GM18868 (cell line): ENCODE results near the gene LORICRIN.

Source experiments
- ATAC-seq: cut with Tn5 transposase; IDR thresholded peaks from one replicate; pipeline ENCODE4 v1.9.1; 2021; ENCODE audit warnings: mild to moderate bottlenecking, moderate library complexity; ENCODE audit not compliant: unreplicated experiment

Gene LORICRIN

DNA sequence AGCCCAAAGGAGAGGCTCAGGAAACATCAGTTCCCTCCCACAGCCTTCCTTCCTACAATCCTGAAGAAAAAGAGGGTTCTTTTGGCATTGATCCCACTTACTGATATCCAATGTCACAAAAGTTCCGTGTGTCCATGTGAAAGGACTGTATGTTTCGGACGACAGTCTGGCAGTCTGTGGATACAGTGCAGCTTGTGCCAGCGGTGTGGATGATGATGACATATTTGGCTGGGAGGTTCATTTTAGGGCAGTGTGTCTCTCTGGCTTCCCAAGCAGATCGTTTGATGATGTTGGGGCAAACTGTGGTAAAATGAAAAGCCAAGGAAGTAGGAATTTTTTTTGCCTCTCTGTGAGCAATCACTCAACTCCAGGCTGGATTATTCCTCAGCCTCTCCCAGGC is 42.8 kb downstream of the LORICRIN start:
- ATAC-seq = no peak

DNA sequence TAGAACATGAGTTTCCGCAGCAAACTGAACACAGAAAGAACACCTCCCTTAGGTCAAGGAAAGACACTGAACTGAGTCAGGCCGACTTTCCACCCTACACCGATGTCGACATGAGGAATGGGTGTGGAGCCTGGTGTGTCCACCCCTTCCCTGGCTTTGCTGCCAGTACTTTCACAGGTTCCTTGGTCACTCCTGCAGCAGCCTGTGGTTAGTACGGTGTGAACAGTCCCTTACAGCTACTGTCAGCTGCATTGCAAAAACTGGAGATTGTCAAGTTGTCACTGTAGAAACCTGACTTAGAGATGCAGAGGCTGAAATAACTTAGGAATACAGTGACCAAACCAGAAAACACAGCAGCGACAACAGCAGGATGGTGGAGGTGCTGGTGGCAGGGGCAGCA is 46.2 kb downstream of the LORICRIN start:
- no peak for ATAC-seq

DNA sequence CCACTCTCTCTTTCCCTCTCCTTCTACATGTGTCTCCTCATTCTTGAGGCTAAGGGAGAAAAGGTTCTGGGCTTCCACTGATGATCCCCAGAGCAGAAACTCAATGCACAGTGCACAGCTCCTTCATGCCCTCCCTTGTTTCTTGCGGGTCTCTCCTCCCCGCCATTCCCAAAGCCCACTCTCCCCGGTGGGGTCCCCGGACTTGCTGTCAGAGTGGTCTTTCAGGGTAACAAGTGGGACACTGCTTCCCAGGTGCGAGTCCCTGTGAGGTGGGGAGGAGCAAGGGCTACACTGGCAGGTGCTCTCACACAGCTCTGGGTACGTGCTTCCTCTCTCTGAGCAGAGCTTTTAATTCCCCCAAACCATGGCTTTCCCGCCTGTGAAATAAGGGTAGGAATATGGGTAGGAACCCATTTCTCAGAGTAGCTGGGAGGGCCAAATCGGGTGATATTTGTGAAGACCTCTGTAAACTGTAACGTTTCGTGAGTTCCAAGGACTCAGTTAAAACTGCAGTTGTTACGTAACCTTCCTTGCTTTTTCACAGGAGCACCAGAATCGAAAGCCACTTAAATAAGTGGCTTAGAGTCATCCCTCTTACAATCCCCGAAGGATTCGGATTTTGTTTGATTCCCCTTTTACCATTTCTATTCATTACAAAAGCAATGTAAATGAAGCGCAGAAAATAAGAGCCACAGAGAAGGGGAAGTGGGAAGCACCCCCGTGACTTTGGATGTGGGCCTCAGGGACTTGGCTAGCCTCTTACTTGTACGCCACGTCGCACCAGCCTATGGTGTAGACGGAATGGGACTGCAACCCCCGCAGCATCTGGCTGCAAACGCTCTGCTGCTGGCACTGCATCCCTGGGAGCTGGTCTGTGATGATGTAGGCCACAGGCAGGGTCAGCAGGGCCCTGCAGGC is 47.1 kb downstream of the LORICRIN start:
- no peak for ATAC-seq

DNA sequence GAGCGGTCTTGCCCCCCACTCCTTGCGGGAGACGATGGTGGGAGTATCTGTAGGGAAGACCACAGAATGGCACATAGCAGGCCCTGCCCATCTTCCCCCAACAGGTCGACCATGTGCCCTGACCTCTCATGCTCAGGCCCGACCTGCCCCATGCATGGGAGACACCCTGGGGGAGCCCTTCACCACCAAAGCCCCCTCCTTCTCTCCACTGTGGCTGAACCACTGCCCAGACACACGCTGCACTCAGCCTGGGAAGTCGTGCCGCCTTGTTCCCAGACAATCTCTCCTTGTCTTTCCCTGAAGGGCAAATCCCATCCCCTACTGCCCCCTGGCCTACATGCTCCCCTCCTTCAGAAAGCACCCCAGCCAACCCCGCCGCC is 47.7 kb downstream of the LORICRIN start:
- ATAC-seq = no peak

- no peak for ATAC-seq
Observed at GRCh38 chr1:153308540-153308939, 49.1 kb downstream of the LORICRIN start.

- no peak for ATAC-seq
Observed at GRCh38 chr1:153309441-153309840, 50.0 kb downstream of the LORICRIN start.

DNA sequence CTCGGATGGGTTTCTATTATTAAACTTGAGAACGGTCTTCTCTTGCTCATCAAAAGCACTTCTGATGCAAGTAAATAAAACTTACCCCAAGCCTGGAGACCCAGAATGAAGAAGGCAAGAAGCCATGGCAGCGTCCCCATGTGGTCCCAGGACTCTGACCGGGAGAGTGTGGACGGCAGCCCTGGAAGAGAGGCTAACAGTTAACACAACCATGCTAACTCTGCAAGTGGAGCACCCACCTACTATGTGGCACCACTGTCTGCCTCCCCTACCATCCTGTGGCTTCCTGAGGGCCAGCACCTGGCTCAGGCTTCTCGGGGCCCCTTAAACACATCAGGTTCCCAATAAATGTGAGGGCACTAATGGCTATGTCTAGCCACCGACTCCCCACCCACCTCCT is 51.0 kb downstream of the LORICRIN start:
- ATAC-seq = no peak
